ENCODE data around the gene EDAR.

- TF ChIP-seq CTCF (IDR thresholded peaks at IDR 0.05) = no peak
- TF ChIP-seq POLR2A (IDR thresholded peaks at IDR 0.05) = no peak
- no peak for TF ChIP-seq EP300 (IDR thresholded peaks at IDR 0.05)
- TF ChIP-seq POLR2AphosphoS5 (IDR thresholded peaks at IDR 0.05) = no peak
Observed at GRCh38 chr2:108847000-108847399, 142.0 kb downstream of the EDAR start.

Measured in stomach (tissue), 4 donors.